DOHH2 (cell line): ENCODE results near the gene DFFA.

Experiments
- H3F3A ChIP-seq: fragments of 200-600 bp; sonication (generic), shearing (Covaris generic); 2 replicates; pipeline ENCODE4 v1.6.0; 2016; ENCODE audit warnings: antibody characterized with exemption, mild to moderate bottlenecking; ENCODE audit not compliant: control insufficient read depth, insufficient read depth
- H3K27ac ChIP-seq: fragments of 200-600 bp; sonication (generic); 2 replicates; pipeline ENCODE4 v1.5.1; 2014; ENCODE audit warnings: low read depth, mild to moderate bottlenecking, low read length, moderate library complexity
- H3K27me3 ChIP-seq: fragments of 200-600 bp; sonication (generic); 2 replicates; pipeline ENCODE4 v1.6.1; 2014; ENCODE audit warnings: mild to moderate bottlenecking, low read length, mixed read lengths; ENCODE audit not compliant: control insufficient read depth
- H3K36me3 ChIP-seq: fragments of 200-600 bp; sonication (generic); 2 replicates; pipeline ENCODE4 v1.6.1; 2014; ENCODE audit warnings: mild to moderate bottlenecking, low read length, moderate library complexity, mixed read lengths; ENCODE audit not compliant: control insufficient read depth
- H3K4me1 ChIP-seq: fragments of 200-600 bp; sonication (generic); 2 replicates; pipeline ENCODE4 v1.6.1; 2014; ENCODE audit warnings: mild to moderate bottlenecking, low read length, mixed read lengths; ENCODE audit not compliant: control insufficient read depth
- H3K4me2 ChIP-seq: fragments of 200-600 bp; sonication (generic); 2 replicates; pipeline ENCODE4 v1.6.0; 2014; ENCODE audit warnings: mild to moderate bottlenecking, low read length, moderate library complexity
- H3K4me3 ChIP-seq: fragments of 200-600 bp; sonication (generic); 2 replicates; pipeline ENCODE4 v1.5.1; 2014; ENCODE audit warnings: mild to moderate bottlenecking, low read length, mixed read lengths
- H3K79me2 ChIP-seq: fragments of 200-600 bp; sonication (generic); 2 replicates; pipeline ENCODE4 v1.6.1; 2014; ENCODE audit warnings: mild to moderate bottlenecking, low read length, mixed read lengths; ENCODE audit not compliant: control insufficient read depth
- H3K9me2 ChIP-seq: fragments of 200-600 bp; sonication (generic); replicated peaks from 2 replicates; pipeline ENCODE4 v1.6.1; 2014; ENCODE audit warnings: mild to moderate bottlenecking, low read length, mixed read lengths; ENCODE audit not compliant: control insufficient read depth
- H3K9me3 ChIP-seq: fragments of 200-600 bp; sonication (generic); 2 replicates; pipeline ENCODE4 v1.6.1; 2014; ENCODE audit warnings: antibody characterized with exemption, low read length, mixed read lengths; ENCODE audit not compliant: control insufficient read depth, insufficient read depth
- H4K20me1 ChIP-seq: fragments of 200-600 bp; sonication (generic); 2 replicates; pipeline ENCODE4 v1.6.0; 2014; ENCODE audit warnings: low read depth, mild to moderate bottlenecking, antibody characterized with exemption, low read length, moderate library complexity; ENCODE audit not compliant: control insufficient read depth, insufficient read depth
- EZH2phosphoT487 ChIP-seq: fragments of 200-600 bp; sonication (generic); IDR thresholded peaks from 2 replicates; pipeline ENCODE4 v1.6.1; 2017; ENCODE audit warnings: borderline replicate concordance, mild to moderate bottlenecking, antibody characterized with exemption, low read length, moderate library complexity, mixed read lengths
- TF ChIP-seq, protein P1 (sequence below): fragments of 200-600 bp; sonication (generic); IDR thresholded peaks from one replicate; pipeline ENCODE4 v1.5.1; 2014; ENCODE audit warnings: antibody characterized with exemption, mild to moderate bottlenecking, low read depth, low read length; ENCODE audit not compliant: poor library complexity, severe bottlenecking

The DFFA gene

DNA sequence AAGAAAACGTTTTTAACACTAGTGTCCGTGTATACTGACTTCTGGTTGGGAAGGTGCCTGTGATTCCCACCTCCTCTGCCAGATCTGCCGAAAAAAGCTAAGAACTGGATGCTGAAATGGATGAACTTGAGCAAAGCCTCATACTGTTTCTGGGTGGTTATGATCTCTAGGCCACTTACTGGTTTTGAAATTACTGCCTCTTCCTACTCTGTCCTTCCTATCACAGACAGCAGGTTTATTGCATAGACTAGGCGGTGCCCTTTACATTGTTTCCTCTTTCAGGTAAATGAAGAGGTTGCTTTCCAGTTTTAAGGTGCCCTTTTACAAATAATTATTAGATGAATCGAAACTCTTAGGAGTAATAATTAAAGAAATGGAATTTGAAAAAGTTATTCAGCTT is 29.9 kb upstream of the DFFA start:
- peaks cover 9% of the 10 kb centered on the region for H4K20me1 ChIP-seq
- H3K27me3 ChIP-seq, result no peaks in the 10 kb centered on the region
- H3F3A ChIP-seq, result peaks cover 2% of the 10 kb centered on the region; the same call in 1 of the 2 replicates
- no peaks in the 10 kb centered on the region for H3K4me1 ChIP-seq
- no peak overlapping the region for H3K4me2 ChIP-seq
- H3K27ac ChIP-seq, result no peak overlapping the region
- TF ChIP-seq EZH2phosphoT487, result no peak
- TF ChIP-seq, protein P1, sequence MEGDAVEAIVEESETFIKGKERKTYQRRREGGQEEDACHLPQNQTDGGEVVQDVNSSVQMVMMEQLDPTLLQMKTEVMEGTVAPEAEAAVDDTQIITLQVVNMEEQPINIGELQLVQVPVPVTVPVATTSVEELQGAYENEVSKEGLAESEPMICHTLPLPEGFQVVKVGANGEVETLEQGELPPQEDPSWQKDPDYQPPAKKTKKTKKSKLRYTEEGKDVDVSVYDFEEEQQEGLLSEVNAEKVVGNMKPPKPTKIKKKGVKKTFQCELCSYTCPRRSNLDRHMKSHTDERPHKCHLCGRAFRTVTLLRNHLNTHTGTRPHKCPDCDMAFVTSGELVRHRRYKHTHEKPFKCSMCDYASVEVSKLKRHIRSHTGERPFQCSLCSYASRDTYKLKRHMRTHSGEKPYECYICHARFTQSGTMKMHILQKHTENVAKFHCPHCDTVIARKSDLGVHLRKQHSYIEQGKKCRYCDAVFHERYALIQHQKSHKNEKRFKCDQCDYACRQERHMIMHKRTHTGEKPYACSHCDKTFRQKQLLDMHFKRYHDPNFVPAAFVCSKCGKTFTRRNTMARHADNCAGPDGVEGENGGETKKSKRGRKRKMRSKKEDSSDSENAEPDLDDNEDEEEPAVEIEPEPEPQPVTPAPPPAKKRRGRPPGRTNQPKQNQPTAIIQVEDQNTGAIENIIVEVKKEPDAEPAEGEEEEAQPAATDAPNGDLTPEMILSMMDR, result no peak
- no peaks in the 10 kb centered on the region for H3K36me3 ChIP-seq
- no peak overlapping the region for H3K4me3 ChIP-seq
- peaks cover 31% of the 10 kb centered on the region for H3K79me2 ChIP-seq
- no peaks in the 10 kb centered on the region for H3K9me3 ChIP-seq
- no peaks in the 10 kb centered on the region for H3K9me2 ChIP-seq

DNA sequence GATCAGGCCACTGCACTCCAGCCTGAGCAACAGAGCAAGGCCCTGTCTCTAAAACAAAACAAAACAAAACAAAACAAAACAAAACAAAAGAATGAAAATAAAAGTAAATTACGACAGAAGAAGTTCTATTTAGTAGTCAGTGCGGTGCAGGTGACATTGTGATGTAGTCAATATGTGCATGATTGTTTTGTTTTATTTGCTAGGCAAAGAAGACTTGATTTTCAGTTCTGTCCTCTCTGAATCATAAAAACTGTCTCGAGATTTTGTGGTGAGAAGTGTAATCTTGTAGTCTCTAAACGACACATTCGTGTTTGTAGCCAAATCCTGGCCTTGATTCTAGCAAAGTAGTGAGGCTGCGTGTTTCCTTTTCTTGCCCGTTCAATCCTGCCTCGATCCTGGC is 25.9 kb upstream of the DFFA start:
- H3K4me1 ChIP-seq, result peaks cover 17% of the 10 kb centered on the region
- H4K20me1 ChIP-seq, result peaks cover 5% of the 10 kb centered on the region; the same call in 1 of the 2 replicates
- TF ChIP-seq, protein P1, result no peak
- TF ChIP-seq EZH2phosphoT487, result no peak
- no peaks in the 10 kb centered on the region for H3K9me3 ChIP-seq
- H3K36me3 ChIP-seq, result peaks cover 12% of the 10 kb centered on the region
- no peaks in the 10 kb centered on the region for H3K27me3 ChIP-seq
- no peak overlapping the region for H3K4me2 ChIP-seq
- H3K9me2 ChIP-seq, result no peaks in the 10 kb centered on the region
- H3F3A ChIP-seq, result no peaks in the 10 kb centered on the region
- no peak overlapping the region for H3K4me3 ChIP-seq
- H3K79me2 ChIP-seq, result peaks cover 52% of the 10 kb centered on the region
- no peak overlapping the region for H3K27ac ChIP-seq

GRCh38 chr1:10497109-10497508 is 24.8 kb upstream of the DFFA start:
- no peak overlapping the region for H3K4me2 ChIP-seq
- TF ChIP-seq, protein P1, result no peak
- no peak for TF ChIP-seq EZH2phosphoT487
- no peak overlapping the region for H3K4me3 ChIP-seq
- no peaks in the 10 kb centered on the region for H3K9me3 ChIP-seq
- no peak overlapping the region for H3K27ac ChIP-seq
- peaks cover 62% of the 10 kb centered on the region for H3K79me2 ChIP-seq
- H3K27me3 ChIP-seq, result no peaks in the 10 kb centered on the region
- H3K9me2 ChIP-seq, result no peaks in the 10 kb centered on the region
- peaks cover 5% of the 10 kb centered on the region; the same call in 1 of the 2 replicates for H4K20me1 ChIP-seq
- H3K4me1 ChIP-seq, result peaks cover 17% of the 10 kb centered on the region
- 0 out of 2 replicates have a peak, but pooled peaks cover 2% of the 10 kb centered on the region for H3F3A ChIP-seq
- H3K36me3 ChIP-seq, result peaks cover 12% of the 10 kb centered on the region

- H3K9me2 ChIP-seq, result no peaks in the 10 kb centered on the region
- H3K9me3 ChIP-seq, result no peaks in the 10 kb centered on the region
- TF ChIP-seq, protein P1, result no peak
- no peak for TF ChIP-seq EZH2phosphoT487
- no peaks in the 10 kb centered on the region for H3K27me3 ChIP-seq
- H3K4me1 ChIP-seq, result peaks cover 17% of the 10 kb centered on the region
- H4K20me1 ChIP-seq, result peaks cover 5% of the 10 kb centered on the region; the same call in 1 of the 2 replicates
- no peak overlapping the region for H3K4me2 ChIP-seq
- peaks cover 12% of the 10 kb centered on the region for H3K36me3 ChIP-seq
- no peak overlapping the region for H3K27ac ChIP-seq
- 0 out of 2 replicates have a peak, but pooled peaks cover 2% of the 10 kb centered on the region for H3F3A ChIP-seq
- H3K79me2 ChIP-seq, result peaks cover 62% of the 10 kb centered on the region
- no peak overlapping the region for H3K4me3 ChIP-seq
Observed at GRCh38 chr1:10495952-10496351, 23.6 kb upstream of the DFFA start.
